ENCODE measurements around the gene DPP9. TPM values are rescaled to one million over a fixed set of nuclear protein-coding genes. Genes with fewer than 3 reads are reported as not detected.
A peak's percentile ranks its signal among the peaks of the same experiment; 100 is the strongest.

DPP9 gene
- total and polyA plus RNA-seq, 4 donors, result 16.4 to 56.4 (median 40.0) TPM

- peak; percentile 54 for ATAC-seq (ENCODE audit: low FRiP score)
- Histone ChIP-seq H3K36me3 (ENCODE audit: control insufficient read depth in 1 of 2, insufficient read depth in 2 of 2, low read length in 1 of 2) (no peaks in the 10 kb centered on the region), H3K9me3 (ENCODE audit: control insufficient read depth, low read length) (no peaks in the 10 kb centered on the region), H3K27ac (ENCODE audit: low read depth in 1 of 2, low read length in 2 of 2) (no peak overlapping the region), H3K4me3 (ENCODE audit: low read length in 2 of 2) (no peak overlapping the region), H3K4me1 (ENCODE audit: control insufficient read depth in 1 of 2, insufficient read depth in 2 of 2, low read length in 2 of 2) (no peaks in the 10 kb centered on the region), H3K27me3 (ENCODE audit: control insufficient read depth in 1 of 2, insufficient read depth in 2 of 2, low read length in 1 of 2) (no peaks in the 10 kb centered on the region)
- WGBS, 2 donors, result 93 to 99% methylated on average over 1 of the region's 1 CpG
- DNase-seq, result no peak
- intact Hi-C loops (cut with DNase I), result no loop called here
Observed at GRCh38 chr19:4730740-4731171, 7.1 kb upstream of the DPP9 start.

GRCh38 chr19:4728871-4729270, 5.2 kb upstream of the DPP9 start:
- Histone ChIP-seq H3K27ac (ENCODE audit: low read depth in 1 of 2, low read length in 2 of 2) (no peak overlapping the region), H3K27me3 (ENCODE audit: control insufficient read depth in 1 of 2, insufficient read depth in 2 of 2, low read length in 1 of 2) (no peaks in the 10 kb centered on the region), H3K9me3 (ENCODE audit: control insufficient read depth, low read length) (no peaks in the 10 kb centered on the region), H3K4me3 (ENCODE audit: low read length in 2 of 2) (no peak overlapping the region), H3K36me3 (ENCODE audit: control insufficient read depth in 1 of 2, insufficient read depth in 2 of 2, low read length in 1 of 2) (no peaks in the 10 kb centered on the region), H3K4me1 (ENCODE audit: control insufficient read depth in 1 of 2, insufficient read depth in 2 of 2, low read length in 2 of 2) (no peaks in the 10 kb centered on the region)
- 85 to 89% methylated on average over 10 of the region's 10 CpGs for WGBS, 2 donors
- DNase-seq (no peak), ATAC-seq (ENCODE audit: low FRiP score) (no peak)
- intact Hi-C loops (cut with DNase I), result loop anchor here in 1 of 2 donors (10.0 kb wide), 1 partner anchor 306 kb away; no protein-coding TSS in a partner anchor

GRCh38 chr19:4722671-4723594, 709 bp downstream of the DPP9 start:
- H3K36me3 ChIP-seq (ENCODE audit: control insufficient read depth in 1 of 2, insufficient read depth in 2 of 2, low read length in 1 of 2), result peaks cover 0 to 3% of the 10 kb centered on the region in 2 donors
- intact Hi-C loops (cut with DNase I), result loop anchor here in 1 of 2 donors (10.0 kb wide), 1 partner anchor 312 kb away; no protein-coding TSS in a partner anchor
- WGBS, 2 donors, result 1% methylated on average over 25 to 28 of the region's 28 CpGs
- H3K4me1 ChIP-seq (ENCODE audit: control insufficient read depth in 1 of 2, insufficient read depth in 2 of 2, low read length in 2 of 2), result no peaks in the 10 kb centered on the region
- no peaks in the 10 kb centered on the region for H3K27me3 ChIP-seq (ENCODE audit: control insufficient read depth in 1 of 2, insufficient read depth in 2 of 2, low read length in 1 of 2)
- no peaks in the 10 kb centered on the region for H3K9me3 ChIP-seq (ENCODE audit: control insufficient read depth, low read length)
- peak overlapping the region in 1 of 2 donors; percentile 37 for H3K27ac ChIP-seq (ENCODE audit: low read depth in 1 of 2, low read length in 2 of 2)
- peak; percentile 75 to 87 for DNase-seq
- peak; percentile 3 for ATAC-seq (ENCODE audit: low FRiP score)
- H3K4me3 ChIP-seq (ENCODE audit: low read length in 2 of 2), result peak overlapping the region; percentile 60 to 64

DNA sequence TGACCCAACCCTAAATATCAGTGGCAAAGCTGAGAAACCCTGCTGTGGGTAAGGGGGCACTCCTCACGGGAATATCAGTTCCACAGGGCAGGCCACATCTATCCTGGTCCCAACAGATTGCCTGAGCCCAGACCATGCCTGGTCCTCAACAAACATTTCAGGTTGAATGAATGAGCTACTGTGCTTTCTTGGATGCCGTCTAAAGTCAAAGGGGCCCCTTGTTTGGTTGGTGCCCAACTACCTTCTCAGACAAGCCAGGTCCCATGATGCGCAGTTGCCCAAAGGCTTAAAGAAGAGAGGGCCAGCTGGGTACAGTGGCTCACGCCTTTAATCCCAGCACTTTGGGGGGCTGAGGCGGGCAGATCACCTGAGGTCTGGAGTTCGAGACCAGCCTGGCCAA, 2.4 kb downstream of the DPP9 start:
- 85 to 91% methylated on average over 6 of the region's 6 CpGs for WGBS, 2 donors
- no peaks in the 10 kb centered on the region for H3K9me3 ChIP-seq (ENCODE audit: control insufficient read depth, low read length)
- DNase-seq, result no peak
- H3K4me3 ChIP-seq (ENCODE audit: low read length in 2 of 2), result no peak overlapping the region
- peaks cover 0 to 3% of the 10 kb centered on the region in 2 donors for H3K36me3 ChIP-seq (ENCODE audit: control insufficient read depth in 1 of 2, insufficient read depth in 2 of 2, low read length in 1 of 2)
- no peaks in the 10 kb centered on the region for H3K4me1 ChIP-seq (ENCODE audit: control insufficient read depth in 1 of 2, insufficient read depth in 2 of 2, low read length in 2 of 2)
- no peak overlapping the region for H3K27ac ChIP-seq (ENCODE audit: low read depth in 1 of 2, low read length in 2 of 2)
- no peaks in the 10 kb centered on the region for H3K27me3 ChIP-seq (ENCODE audit: control insufficient read depth in 1 of 2, insufficient read depth in 2 of 2, low read length in 1 of 2)
- no peak for ATAC-seq (ENCODE audit: low FRiP score)
- intact Hi-C loops (cut with DNase I), result loop anchor here in 1 of 2 donors (10.0 kb wide), 1 partner anchor 314 kb away; no protein-coding TSS in a partner anchor

GRCh38 chr19:4720037-4720700, 3.5 kb downstream of the DPP9 start:
- no peaks in the 10 kb centered on the region for H3K27me3 ChIP-seq (ENCODE audit: control insufficient read depth in 1 of 2, insufficient read depth in 2 of 2, low read length in 1 of 2)
- no peak overlapping the region for H3K27ac ChIP-seq (ENCODE audit: low read depth in 1 of 2, low read length in 2 of 2)
- DNase-seq, result no peak
- no peak overlapping the region for H3K4me3 ChIP-seq (ENCODE audit: low read length in 2 of 2)
- 82 to 90% methylated on average over 13 of the region's 13 CpGs for WGBS, 2 donors
- peaks cover 2 to 3% of the 10 kb centered on the region in 2 donors for H3K36me3 ChIP-seq (ENCODE audit: control insufficient read depth in 1 of 2, insufficient read depth in 2 of 2, low read length in 1 of 2)
- intact Hi-C loops (cut with DNase I), result loop anchor here in 1 of 2 donors (10.0 kb wide), 1 partner anchor 315 kb away; no protein-coding TSS in a partner anchor
- no peak for ATAC-seq (ENCODE audit: low FRiP score)
- no peaks in the 10 kb centered on the region for H3K9me3 ChIP-seq (ENCODE audit: control insufficient read depth, low read length)
- no peaks in the 10 kb centered on the region for H3K4me1 ChIP-seq (ENCODE audit: control insufficient read depth in 1 of 2, insufficient read depth in 2 of 2, low read length in 2 of 2)

DNA sequence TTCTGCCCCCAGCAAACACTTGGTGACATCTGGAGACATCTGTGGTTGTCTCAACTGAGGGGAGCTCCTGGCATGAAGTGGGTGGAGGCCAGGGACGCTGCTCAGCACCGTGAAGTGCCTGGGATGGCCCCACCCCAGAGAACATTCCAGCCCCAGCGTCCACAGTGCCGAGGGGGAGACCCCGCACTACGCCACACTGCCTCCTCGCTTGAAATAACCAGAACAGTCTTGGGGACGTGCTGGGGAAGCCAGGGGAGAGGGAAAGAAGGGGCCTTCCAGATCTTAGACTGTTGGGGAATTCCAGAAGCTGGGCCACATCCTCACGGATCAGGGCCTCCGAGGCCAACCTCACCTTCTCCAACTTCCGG, 4.2 kb downstream of the DPP9 start:
- Histone ChIP-seq H3K27me3 (ENCODE audit: control insufficient read depth in 1 of 2, insufficient read depth in 2 of 2, low read length in 1 of 2) (no peaks in the 10 kb centered on the region), H3K27ac (ENCODE audit: low read depth in 1 of 2, low read length in 2 of 2) (no peak overlapping the region), H3K9me3 (ENCODE audit: control insufficient read depth, low read length) (no peaks in the 10 kb centered on the region), H3K4me1 (ENCODE audit: control insufficient read depth in 1 of 2, insufficient read depth in 2 of 2, low read length in 2 of 2) (no peaks in the 10 kb centered on the region), H3K4me3 (ENCODE audit: low read length in 2 of 2) (no peak overlapping the region), H3K36me3 (ENCODE audit: control insufficient read depth in 1 of 2, insufficient read depth in 2 of 2, low read length in 1 of 2) (peaks cover 2 to 3% of the 10 kb centered on the region in 2 donors)
- intact Hi-C loops (cut with DNase I), result no loop called here
- ATAC-seq (ENCODE audit: low FRiP score) (no peak), DNase-seq (no peak)
- 89 to 90% methylated on average over 11 of the region's 11 CpGs for WGBS, 2 donors

DNA sequence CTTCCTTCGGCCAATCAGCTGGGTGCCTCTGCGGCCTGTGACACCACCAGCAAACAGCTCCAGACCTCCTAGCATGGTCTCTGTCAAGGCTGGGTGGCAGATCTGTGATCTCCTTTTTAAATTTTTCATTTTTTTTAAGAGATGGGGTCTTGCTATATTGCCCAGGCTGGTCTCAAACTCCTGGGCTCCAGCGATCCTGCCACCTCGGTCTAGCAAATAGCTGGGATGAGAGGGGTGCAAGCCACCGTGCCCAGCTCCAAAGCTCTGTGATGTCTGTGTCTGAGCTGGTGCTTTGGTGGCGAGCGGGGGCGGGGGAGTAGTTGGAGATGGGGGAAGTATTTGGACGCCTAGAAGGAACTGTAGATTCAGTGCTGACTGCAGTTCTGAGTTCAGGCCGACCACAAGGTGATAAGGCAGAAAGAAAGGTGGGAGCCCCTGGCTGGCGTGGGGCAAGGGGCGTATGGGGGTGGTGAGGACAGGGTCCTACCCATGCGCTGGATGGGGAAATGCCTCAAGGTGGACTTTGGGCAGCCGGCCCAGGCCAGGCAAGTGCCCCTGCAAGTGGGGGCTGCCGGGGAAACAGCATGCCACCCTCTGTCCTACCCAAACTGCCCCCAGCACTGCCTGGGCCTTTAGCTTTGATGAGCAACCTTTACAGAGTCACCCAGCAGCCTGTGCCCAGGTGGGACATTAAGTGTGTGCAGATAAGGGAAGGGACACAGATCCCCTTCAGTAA, 5.5 kb downstream of the DPP9 start:
- no peak overlapping the region for H3K27ac ChIP-seq (ENCODE audit: low read depth in 1 of 2, low read length in 2 of 2)
- WGBS, 2 donors, result 87 to 89% methylated on average over 15 of the region's 15 CpGs
- DNase-seq, result no peak
- H3K27me3 ChIP-seq (ENCODE audit: control insufficient read depth in 1 of 2, insufficient read depth in 2 of 2, low read length in 1 of 2), result no peaks in the 10 kb centered on the region
- no peak for ATAC-seq (ENCODE audit: low FRiP score)
- H3K4me3 ChIP-seq (ENCODE audit: low read length in 2 of 2), result no peak overlapping the region
- peaks cover 2 to 6% of the 10 kb centered on the region in 2 donors for H3K36me3 ChIP-seq (ENCODE audit: control insufficient read depth in 1 of 2, insufficient read depth in 2 of 2, low read length in 1 of 2)
- no peaks in the 10 kb centered on the region for H3K9me3 ChIP-seq (ENCODE audit: control insufficient read depth, low read length)
- no peaks in the 10 kb centered on the region for H3K4me1 ChIP-seq (ENCODE audit: control insufficient read depth in 1 of 2, insufficient read depth in 2 of 2, low read length in 2 of 2)
- intact Hi-C loops (cut with DNase I), result no loop called here

DNA sequence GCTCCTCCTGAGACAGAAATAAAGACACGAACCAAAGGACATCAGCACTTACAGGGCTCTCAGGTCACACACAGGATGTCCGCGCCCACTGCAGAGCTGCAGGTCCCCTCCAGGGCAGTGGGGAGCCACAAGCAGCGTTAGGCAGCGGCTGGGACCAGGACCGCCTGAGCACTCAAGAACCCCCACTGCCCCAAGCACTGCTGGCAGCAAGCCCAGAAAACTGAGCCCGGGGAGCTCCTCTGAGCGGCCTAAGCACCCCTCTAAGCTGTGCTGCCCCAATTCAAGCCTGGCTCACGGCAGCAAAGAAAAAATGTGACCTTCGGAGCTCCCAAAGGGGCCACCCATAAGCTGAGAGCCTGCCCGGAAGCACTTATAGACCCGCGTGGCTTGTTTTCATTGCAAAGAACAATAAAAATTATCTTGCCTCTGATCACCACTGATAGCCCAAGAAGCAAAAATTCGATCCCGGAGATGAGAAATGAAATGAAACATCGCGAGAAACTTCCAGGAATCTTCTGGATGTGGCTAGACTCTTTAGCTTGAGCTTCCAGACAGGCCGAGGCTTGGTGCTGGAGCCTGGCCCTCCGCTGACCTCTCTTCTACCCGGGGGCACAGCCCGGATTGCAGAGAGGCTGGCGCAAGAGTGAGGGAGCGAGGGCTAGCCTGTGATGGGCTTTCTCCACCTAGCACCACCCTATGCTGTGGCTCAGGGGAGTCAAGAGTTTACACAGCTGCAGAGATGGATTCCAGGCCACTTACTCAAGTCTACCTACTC, 6.3 kb downstream of the DPP9 start:
- Histone ChIP-seq H3K4me3 (ENCODE audit: low read length in 2 of 2) (no peak overlapping the region), H3K9me3 (ENCODE audit: control insufficient read depth, low read length) (no peaks in the 10 kb centered on the region), H3K4me1 (ENCODE audit: control insufficient read depth in 1 of 2, insufficient read depth in 2 of 2, low read length in 2 of 2) (no peaks in the 10 kb centered on the region), H3K27ac (ENCODE audit: low read depth in 1 of 2, low read length in 2 of 2) (no peak overlapping the region), H3K27me3 (ENCODE audit: control insufficient read depth in 1 of 2, insufficient read depth in 2 of 2, low read length in 1 of 2) (no peaks in the 10 kb centered on the region), H3K36me3 (ENCODE audit: control insufficient read depth in 1 of 2, insufficient read depth in 2 of 2, low read length in 1 of 2) (peaks cover 2 to 6% of the 10 kb centered on the region in 2 donors)
- intact Hi-C loops (cut with DNase I), result no loop called here
- WGBS, 2 donors, result 61 to 67% methylated on average over 23 of the region's 23 CpGs
- ATAC-seq (ENCODE audit: low FRiP score), result no peak
- DNase-seq, result no peak
